ENCODE measurements around the gene DDOST. TPM values are rescaled to one million over a fixed set of nuclear protein-coding genes. Genes with fewer than 3 reads are reported as not detected.

The DDOST gene
- 100 to 1,000 TPM; 176 to 228 TPM for total RNA-seq

DNA sequence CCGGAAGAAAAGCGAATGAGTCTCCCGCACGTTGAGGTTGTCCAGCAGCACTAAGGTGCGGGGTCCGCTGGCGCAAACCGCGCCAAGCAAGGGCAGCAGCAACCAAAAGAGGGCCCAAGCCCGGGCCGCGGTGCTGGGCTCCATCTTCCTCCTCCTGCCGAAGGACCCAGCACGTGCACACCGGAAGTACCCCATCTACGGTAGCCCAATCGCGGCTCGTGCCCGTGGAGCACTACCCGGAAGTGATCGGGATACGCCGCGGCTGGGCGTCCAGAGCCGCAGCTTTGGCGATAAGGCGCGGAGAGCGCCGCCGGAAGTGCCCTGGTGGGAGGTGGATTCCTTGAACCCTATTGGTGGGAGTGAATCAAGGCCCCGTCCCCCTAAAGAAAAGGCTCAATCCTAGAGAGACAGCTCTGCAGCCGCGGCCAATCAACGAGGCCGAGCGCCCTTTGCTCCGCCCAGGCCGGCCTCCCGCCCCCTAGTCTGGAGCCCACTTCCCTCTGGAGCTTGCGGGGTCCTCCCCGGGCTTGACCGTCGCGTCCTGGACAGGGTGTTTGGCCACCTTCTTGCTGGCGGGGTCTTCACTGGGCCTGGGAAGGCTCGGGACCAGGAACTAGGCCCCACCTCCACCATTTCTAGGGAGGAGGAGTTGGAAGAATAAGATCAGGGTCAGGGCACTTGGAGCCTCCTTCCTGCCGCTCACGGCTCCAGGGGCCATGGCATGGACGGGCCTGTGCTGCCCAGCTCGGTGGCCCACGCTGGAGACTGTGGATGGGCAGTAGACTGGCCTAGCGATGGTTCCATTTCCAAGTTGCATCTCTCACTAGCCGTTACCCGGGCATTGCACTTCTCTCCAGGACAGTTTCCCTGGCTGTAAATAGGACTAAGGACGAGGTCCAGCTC lies at the start of gene DDOST:
DDOST (minus strand) TSS at position 163 of the 903 bp plus-strand sequence; CDS start at position 144, 19 bp downstream.

DNA sequence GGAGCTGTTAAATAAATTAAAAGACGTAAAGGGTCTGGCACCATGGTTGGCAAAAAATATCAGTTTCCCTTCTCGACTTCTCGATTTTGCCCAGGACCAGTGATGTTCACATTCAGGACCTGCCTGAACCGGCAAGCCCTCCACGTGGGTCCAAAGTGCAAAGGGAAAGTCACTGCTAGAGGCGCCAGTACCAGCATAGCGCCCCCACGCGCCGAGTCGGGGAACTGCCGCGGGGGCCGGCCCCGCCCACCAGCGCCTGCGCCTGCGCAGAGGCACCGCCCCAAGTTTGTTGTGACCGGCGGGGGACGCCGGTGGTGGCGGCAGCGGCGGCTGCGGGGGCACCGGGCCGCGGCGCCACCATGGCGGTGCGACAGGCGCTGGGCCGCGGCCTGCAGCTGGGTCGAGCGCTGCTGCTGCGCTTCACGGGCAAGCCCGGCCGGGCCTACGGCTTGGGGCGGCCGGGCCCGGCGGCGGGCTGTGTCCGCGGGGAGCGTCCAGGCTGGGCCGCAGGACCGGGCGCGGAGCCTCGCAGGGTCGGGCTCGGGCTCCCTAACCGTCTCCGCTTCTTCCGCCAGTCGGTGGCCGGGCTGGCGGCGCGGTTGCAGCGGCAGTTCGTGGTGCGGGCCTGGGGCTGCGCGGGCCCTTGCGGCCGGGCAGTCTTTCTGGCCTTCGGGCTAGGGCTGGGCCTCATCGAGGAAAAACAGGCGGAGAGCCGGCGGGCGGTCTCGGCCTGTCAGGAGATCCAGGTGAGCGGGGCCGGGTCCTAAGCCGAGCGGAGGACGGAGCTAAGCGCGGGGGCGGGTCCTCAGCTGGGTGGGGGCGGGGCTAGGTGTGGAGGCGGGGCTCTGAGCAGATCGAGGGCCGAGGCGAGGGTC lies 27.7 kb downstream of the DDOST start, which contains the start of gene PINK1:
PINK1 (plus strand) TSS at position 269 of the 875 bp plus-strand sequence; CDS start at position 360, 91 bp downstream.

Other genes starting within 250 kb of the DDOST start
- gene CAMK2N1, start 175.2 kb downstream of the DDOST start, total RNA-seq = under 1 TPM; 0.69 to 1.00 TPM
- 10 to 100 TPM; 36.3 to 36.5 TPM for gene MUL1, start 153.2 kb downstream of the DDOST start, total RNA-seq
- not detected for gene FAM43B, start 108.8 kb downstream of the DDOST start, total RNA-seq
- not detected for gene CDA, start 72.3 kb downstream of the DDOST start, total RNA-seq
- gene PINK1, start 27.9 kb downstream of the DDOST start, total RNA-seq = 10 to 100 TPM; 17.0 to 27.2 TPM
- under 1 TPM; under 0.01 to 0.33 TPM for gene KIF17, start 56.6 kb upstream of the DDOST start, total RNA-seq
- gene SH2D5, start 71.3 kb upstream of the DDOST start, total RNA-seq = 1 to 10 TPM in 1 of 2 donors, under 1 TPM in 1; 0.34 to 1.3 TPM
- gene HP1BP3, start 125.9 kb upstream of the DDOST start, total RNA-seq = 100 to 1,000 TPM; 210 to 219 TPM